LNCAP (cell line): Measurements from ENCODE around the gene AP2A1.

Experiments used
- TF ChIP-seq, protein P1 (sequence below): fragments of 450-650 bp; IDR thresholded peaks from 2 replicates; pipeline ENCODE4 v1.5.1; 2017; ENCODE audit warnings: mild to moderate bottlenecking

The AP2A1 gene

DNA sequence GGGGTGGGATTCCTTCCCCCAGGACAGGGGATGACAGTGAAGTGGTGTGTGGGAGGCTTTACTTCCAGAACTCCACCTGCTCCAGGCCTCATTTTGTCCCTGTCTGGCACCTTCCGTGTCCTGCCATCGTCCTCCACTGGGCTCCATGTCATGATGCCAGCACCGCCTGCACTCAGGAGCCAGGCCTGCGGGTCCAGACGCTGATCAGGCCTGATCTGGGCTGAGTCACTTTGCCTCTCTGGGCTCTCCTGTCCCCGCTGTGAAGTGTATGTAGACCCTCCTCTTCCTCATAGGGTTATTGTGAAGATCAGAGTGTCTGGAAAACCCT is 36.7 kb downstream of the AP2A1 start:
- TF ChIP-seq, protein P1, sequence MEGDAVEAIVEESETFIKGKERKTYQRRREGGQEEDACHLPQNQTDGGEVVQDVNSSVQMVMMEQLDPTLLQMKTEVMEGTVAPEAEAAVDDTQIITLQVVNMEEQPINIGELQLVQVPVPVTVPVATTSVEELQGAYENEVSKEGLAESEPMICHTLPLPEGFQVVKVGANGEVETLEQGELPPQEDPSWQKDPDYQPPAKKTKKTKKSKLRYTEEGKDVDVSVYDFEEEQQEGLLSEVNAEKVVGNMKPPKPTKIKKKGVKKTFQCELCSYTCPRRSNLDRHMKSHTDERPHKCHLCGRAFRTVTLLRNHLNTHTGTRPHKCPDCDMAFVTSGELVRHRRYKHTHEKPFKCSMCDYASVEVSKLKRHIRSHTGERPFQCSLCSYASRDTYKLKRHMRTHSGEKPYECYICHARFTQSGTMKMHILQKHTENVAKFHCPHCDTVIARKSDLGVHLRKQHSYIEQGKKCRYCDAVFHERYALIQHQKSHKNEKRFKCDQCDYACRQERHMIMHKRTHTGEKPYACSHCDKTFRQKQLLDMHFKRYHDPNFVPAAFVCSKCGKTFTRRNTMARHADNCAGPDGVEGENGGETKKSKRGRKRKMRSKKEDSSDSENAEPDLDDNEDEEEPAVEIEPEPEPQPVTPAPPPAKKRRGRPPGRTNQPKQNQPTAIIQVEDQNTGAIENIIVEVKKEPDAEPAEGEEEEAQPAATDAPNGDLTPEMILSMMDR = no peak

DNA sequence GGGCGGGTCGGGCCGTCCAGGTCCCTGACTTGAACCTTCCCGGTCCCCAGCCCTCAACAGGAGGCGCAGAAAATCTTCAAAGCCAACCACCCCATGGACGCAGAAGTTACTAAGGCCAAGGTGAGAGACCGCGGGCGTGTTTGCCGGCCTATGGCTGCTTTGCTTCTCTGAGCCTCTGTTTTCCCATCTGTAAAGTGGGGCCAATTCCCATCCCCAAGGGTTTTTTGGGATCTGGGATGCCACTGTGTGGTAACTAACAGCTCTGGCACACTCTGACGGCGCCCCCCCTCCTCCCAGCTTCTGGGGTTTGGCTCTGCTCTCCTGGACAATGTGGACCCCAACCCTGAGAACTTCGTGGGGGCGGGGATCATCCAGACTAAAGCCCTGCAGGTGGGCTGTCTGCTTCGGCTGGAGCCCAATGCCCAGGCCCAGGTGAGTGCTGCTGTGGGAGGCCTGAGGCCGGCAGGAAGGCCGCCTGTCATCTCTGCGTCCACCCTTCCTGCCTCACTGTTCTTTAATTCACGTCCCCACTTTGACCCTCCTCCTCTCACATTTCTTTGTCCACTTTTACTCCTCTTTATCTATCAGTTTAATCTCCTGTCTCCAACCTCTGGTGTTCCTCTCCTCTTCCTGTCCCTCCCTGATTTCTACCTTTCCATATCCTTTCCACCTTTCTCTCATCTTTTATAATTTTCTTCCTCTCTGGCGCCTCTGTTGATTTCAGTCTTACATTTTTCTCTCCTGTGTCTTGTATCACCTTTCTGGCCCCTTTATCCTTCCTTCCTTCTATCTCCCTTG is 39.2 kb downstream of the AP2A1 start:
- TF ChIP-seq, protein P1 = no peak

DNA sequence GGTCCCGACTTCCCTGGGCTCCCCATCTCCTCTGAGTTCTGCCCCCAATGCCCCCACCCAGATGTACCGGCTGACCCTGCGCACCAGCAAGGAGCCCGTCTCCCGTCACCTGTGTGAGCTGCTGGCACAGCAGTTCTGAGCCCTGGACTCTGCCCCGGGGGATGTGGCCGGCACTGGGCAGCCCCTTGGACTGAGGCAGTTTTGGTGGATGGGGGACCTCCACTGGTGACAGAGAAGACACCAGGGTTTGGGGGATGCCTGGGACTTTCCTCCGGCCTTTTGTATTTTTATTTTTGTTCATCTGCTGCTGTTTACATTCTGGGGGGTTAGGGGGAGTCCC is 39.8 kb downstream of the AP2A1 start:
- TF ChIP-seq, protein P1 = no peak

DNA sequence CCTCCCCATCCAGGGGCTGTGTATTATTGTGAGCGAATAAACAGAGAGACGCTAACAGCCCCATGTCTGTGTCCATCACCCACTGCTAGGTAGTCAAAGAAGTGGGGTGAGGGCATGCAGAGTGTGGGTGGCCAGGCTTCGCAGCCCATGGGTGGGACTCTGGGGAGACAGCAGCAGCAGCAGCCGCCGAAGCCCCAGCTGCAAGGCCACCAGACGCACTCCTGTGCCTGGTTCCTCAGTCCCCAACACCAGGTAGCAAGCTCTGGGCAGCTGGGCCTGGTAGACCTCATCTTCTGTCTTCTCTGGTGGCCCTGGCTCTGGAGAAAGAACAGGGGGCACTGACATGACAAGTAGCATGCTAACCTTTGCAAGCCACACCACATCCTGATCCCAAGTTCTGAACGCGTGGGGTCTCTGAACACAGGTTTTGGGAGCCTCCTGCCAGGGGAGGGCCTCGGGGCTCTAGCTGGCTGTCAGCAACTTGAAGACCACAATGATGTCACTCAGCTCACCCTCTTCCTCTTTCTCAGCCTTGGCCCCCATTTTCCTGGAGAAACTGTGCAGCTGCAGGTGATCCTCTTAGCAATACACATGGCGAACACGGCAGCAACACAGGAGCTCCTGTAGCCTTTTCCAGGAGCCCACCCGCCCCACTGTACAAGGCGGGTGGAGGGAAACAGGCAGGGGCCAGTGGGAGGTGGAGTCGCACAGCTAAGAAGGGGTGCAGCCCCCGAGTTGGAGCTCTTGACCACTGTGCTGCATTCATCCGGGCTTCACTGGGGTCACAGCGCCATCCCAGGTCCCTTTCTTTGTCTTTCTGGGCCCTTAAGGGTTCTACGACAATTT is 40.5 kb downstream of the AP2A1 start:
- TF ChIP-seq, protein P1 = no peak

DNA sequence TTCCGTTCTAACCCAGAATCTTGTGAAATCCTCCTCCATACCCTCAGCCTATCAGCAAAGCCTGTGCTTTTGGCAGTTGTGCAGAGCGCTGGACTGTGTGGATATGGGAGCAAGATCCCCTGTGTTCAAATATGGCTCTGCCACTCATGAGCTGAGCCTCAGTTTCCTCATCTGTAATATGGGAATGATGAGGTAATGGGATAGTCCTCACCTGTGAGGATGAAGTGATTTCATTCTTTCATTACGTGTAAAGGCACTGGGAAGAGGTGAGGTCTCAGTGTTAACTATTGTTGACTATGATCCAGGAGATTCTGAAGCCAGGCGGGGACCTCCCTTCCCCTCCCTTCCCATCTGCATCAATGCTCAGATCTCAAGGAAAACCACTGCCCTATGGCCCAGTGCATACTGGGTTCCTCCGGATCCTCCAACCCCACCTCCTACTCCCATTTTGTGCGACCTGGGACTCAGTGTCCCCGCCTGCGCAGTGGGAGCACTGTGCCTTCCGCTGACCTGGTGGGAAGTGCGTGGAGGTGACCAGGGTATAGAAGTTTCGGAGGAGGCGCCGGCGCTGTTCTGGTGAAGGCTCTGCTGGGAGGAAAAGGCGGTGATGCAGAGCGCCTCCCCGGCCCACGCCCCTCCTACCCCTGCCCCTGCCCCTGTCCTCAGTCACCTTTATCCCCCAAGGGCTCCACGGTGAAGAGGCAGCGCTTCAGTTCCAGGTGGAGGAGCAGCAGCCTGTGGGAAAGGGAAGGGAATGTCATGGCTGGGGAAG is 41.3 kb downstream of the AP2A1 start:
- TF ChIP-seq, protein P1 = no peak

DNA sequence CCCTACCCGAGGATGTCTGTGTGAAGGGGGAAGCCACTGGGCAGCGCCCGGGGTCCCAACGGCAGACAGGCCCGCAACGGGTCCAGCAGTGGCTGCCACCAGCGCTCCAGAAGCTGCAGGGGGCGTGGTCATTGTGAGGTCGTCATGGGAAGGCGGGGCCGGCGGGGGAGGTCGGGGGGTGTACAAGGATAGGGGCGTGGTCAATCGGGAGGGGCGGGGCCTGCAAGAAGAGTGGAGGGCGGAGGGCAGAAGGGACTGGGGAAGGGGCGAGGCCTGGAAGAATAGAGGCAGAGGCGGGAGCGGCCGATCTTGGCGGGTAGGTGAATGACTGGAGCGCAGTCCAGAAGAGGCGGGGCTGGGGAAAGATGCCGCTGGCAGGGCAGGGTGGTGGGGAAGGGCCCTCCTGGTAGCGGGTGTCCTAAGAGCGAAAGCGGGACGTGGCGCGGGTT is 41.9 kb downstream of the AP2A1 start:
- TF ChIP-seq, protein P1 = no peak

DNA sequence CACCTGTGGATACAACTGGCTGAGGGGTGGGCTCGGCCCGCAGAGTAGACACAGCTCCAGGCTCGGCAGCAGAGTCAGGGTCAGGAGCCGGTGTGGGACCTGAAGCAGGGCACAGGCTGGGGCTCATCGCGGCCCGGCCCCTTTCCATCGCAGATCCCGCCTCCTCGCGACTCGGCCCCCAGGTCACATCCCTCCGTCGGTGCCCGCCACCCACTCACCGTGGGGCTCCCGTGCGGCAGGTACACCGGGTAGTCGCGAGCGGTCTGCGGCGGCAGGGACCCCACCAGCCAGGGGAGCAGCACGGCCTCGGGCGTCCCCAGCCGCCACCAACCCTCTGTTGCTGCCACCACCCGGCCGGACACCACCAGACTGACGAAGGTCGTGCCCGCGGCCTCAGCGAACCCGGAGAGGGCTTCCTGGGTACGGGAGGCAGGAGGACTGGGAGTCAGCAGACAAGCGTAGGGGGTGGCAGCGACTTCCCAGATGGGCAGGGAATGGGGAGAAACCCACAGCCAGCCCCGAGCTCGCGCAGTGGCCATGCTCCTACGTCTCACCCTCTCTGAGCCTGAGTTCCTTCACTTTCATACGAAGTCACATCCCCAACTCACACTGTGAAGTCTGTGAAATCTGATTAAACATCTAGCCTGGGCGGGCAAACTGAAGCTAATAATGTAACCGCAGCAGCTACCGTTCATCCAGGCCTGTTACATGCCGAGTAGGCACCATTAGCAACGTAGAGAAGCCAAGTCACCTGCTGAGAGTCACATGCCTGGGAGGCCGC is 42.5 kb downstream of the AP2A1 start:
- TF ChIP-seq, protein P1 = no peak
